Lung (tissue), 12 donors: ENCODE results near the gene LENEP. TPM values are rescaled to one million over a fixed set of nuclear protein-coding genes. Genes with fewer than 3 reads are reported as not detected.
A peak's percentile ranks its signal among the peaks of the same experiment; 100 is the strongest.

ENCODE experiments used
- ATAC-seq: fragments of 200-7000 bp; cut with Tn5 transposase; one replicate; pipeline ENCODE4 v1.9.1; 2020; ENCODE audit warnings: moderate number of reproducible peaks; ENCODE audit not compliant: insufficient read depth, low FRiP score
- DNase-seq, 3 donors: peaks; one replicate each; pipeline ENCODE4 v3.0.0-alpha.2; 2013 to 2017
- H3K27ac ChIP-seq, 2 donors: one replicate each; pipeline ENCODE4 v1.5.1; 2013; ENCODE audit warnings: mild to moderate bottlenecking in 2 of 2, moderate library complexity in 2 of 2, control low read depth in 1 of 2, inconsistent platforms in 1 of 2, low read depth in 1 of 2, low read length in 1 of 2
- H3K27me3 ChIP-seq, 3 donors: one replicate each; pipeline ENCODE4 v1.5.1; 2013; ENCODE audit warnings: low read length in 2 of 3; ENCODE audit not compliant: control insufficient read depth in 3 of 3, insufficient read depth in 3 of 3
- H3K36me3 ChIP-seq, 4 donors: one replicate each; pipeline ENCODE4 v1.5.1; 2013; ENCODE audit warnings: low read length in 4 of 4, mild to moderate bottlenecking in 1 of 4, moderate library complexity in 1 of 4; ENCODE audit not compliant: control insufficient read depth in 4 of 4, insufficient read depth in 4 of 4
- H3K4me1 ChIP-seq, 5 donors: one replicate each; pipeline ENCODE4 v1.5.1; 2013; ENCODE audit warnings: low read length in 5 of 5, mild to moderate bottlenecking in 2 of 5, moderate library complexity in 1 of 5; ENCODE audit not compliant: control insufficient read depth in 5 of 5, insufficient read depth in 5 of 5
- H3K4me3 ChIP-seq: one replicate; pipeline ENCODE4 v1.5.1; 2013; ENCODE audit warnings: mild to moderate bottlenecking, control low read depth, moderate library complexity
- H3K9ac ChIP-seq, 2 donors: one replicate each; pipeline ENCODE4 v1.5.1; 2013; ENCODE audit warnings: low read length in 2 of 2, control low read depth in 1 of 2; ENCODE audit not compliant: insufficient read depth in 1 of 2
- H3K9me3 ChIP-seq, 4 donors: one replicate each; pipeline ENCODE4 v1.5.1; 2013; ENCODE audit warnings: low read length in 3 of 4, mild to moderate bottlenecking in 1 of 4, moderate library complexity in 1 of 4; ENCODE audit not compliant: control insufficient read depth in 4 of 4, insufficient read depth in 3 of 4
- WGBS, 2 donors: extraction: QIAGEN DNeasy Blood & Tissue Kit; methylation state at CpG; one replicate each; pipeline ENCODE4 v1.1.7; 2013; 5-methylcytosine and 5-hydroxymethylcytosine counted together
- polyA plus RNA-seq, 2 donors: library from polyadenylated mRNA; stranded (reverse); fragments of 200-250 nt; gene quantifications; one replicate each; pipeline ENCODE4 v1.2.1, GENCODE V29; 2013
- total RNA-seq, 2 donors: library from RNA; depleted of rRNA in 1 of 2; stranded (reverse); fragments of >200 nt in 1 of 2; gene quantifications; one replicate each; pipeline ENCODE4 v1.2.1, GENCODE V29; 2014 to 2021
- TF ChIP-seq, protein P1 (sequence below): IDR thresholded peaks from 2 replicates; pipeline ENCODE4 v1.5.1; 2012; ENCODE audit warnings: mild to moderate bottlenecking; ENCODE audit errors: control extremely low read depth, extremely low read depth
- donor health status: control.
- donor health status: control.
- donor health status: Bipolar disorder and iron deficiency.
- donor health status: healthy.
- donor health status: DM: yes; HTN: yes; CAD: no.

LENEP gene
- total and polyA plus RNA-seq, 4 donors = 0.31 to 0.89 TPM; not detected in 2

DNA sequence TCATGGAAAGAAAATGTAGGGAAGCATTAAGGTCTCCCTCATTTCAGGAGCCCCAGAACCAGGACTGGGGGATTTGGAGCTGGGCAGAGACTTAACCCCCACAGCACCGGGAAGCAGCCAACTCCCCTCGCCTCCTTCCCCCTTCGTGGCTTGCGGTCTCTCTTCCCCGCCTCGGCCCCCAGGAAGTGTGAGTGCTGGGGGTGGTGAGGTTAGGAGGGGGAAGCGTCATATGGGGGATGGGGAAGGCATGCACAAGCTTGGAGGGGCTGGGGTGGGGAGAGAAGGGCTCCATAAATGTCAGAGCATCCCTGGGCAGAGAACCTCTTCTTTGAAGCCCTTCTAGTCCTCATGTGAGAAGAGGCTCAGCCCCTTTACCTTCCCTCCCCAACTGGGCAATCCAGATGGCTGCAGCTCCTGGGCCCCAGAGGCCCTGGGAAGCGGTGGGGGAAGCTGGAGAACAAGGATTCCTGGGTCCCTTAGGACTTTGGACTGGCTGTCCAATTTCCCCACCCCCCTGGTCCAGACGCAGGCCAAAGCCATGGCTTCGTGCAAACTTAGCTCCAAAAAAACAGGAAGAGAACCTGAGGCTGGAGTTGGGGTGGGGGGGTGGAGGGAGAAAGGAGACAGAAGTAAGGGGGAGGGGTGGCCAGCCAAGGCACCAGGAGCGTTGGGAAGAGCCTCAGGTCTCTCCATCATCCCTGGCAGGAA, 17.0 kb downstream of the LENEP start:
- H3K27me3 ChIP-seq = no peaks in the 10 kb centered on the region
- peak overlapping the region in 1 of 2 donors; percentile 37 for H3K27ac ChIP-seq
- 32 to 53% methylated on average over 5 to 11 of the region's 11 CpGs for WGBS, 2 donors
- TF ChIP-seq, protein P1, sequence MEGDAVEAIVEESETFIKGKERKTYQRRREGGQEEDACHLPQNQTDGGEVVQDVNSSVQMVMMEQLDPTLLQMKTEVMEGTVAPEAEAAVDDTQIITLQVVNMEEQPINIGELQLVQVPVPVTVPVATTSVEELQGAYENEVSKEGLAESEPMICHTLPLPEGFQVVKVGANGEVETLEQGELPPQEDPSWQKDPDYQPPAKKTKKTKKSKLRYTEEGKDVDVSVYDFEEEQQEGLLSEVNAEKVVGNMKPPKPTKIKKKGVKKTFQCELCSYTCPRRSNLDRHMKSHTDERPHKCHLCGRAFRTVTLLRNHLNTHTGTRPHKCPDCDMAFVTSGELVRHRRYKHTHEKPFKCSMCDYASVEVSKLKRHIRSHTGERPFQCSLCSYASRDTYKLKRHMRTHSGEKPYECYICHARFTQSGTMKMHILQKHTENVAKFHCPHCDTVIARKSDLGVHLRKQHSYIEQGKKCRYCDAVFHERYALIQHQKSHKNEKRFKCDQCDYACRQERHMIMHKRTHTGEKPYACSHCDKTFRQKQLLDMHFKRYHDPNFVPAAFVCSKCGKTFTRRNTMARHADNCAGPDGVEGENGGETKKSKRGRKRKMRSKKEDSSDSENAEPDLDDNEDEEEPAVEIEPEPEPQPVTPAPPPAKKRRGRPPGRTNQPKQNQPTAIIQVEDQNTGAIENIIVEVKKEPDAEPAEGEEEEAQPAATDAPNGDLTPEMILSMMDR = no peak
- peaks cover 2 to 48% (median 17%) of the 10 kb centered on the region in 5 donors for H3K4me1 ChIP-seq
- no peak for DNase-seq
- no peaks in the 10 kb centered on the region for H3K9me3 ChIP-seq
- H3K36me3 ChIP-seq = peaks cover 0 to 15% (median 0%) of the 10 kb centered on the region in 4 donors
- ATAC-seq = no peak
- no peak overlapping the region for H3K4me3 ChIP-seq
- H3K9ac ChIP-seq = no peak overlapping the region

DNA sequence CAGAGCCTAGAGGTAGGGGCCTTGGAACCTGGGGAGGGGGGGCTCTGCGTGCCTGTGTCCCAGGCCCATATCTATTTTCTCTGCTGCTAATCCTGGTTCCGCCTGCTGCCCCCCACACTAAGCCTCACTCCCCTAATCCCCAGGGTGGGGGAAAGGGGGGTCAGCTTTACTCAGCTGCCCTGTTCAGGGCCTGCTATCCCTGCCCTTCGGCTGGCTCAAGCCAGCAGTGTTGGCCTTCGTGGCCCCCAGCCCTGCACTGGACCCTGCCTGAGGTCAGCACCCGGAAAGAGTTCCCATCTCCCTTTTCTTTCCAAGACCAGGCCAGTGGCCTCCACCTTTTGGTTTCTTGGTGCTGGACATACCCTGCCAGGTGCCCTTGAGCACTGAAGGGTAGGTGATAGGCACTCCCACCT, 17.6 kb downstream of the LENEP start:
- no peak for ATAC-seq
- no peak overlapping the region for H3K4me3 ChIP-seq
- H3K27me3 ChIP-seq = no peaks in the 10 kb centered on the region
- H3K9me3 ChIP-seq = no peaks in the 10 kb centered on the region
- WGBS, 2 donors = 75 to 86% methylated on average over 5 of the region's 5 CpGs
- H3K9ac ChIP-seq = no peak overlapping the region
- peaks cover 2 to 45% (median 17%) of the 10 kb centered on the region in 5 donors for H3K4me1 ChIP-seq
- H3K36me3 ChIP-seq = peaks cover 0 to 21% (median 0%) of the 10 kb centered on the region in 4 donors
- DNase-seq = no peak
- H3K27ac ChIP-seq = peak overlapping the region in 1 of 2 donors; percentile 65
- TF ChIP-seq, protein P1 = no peak

DNA sequence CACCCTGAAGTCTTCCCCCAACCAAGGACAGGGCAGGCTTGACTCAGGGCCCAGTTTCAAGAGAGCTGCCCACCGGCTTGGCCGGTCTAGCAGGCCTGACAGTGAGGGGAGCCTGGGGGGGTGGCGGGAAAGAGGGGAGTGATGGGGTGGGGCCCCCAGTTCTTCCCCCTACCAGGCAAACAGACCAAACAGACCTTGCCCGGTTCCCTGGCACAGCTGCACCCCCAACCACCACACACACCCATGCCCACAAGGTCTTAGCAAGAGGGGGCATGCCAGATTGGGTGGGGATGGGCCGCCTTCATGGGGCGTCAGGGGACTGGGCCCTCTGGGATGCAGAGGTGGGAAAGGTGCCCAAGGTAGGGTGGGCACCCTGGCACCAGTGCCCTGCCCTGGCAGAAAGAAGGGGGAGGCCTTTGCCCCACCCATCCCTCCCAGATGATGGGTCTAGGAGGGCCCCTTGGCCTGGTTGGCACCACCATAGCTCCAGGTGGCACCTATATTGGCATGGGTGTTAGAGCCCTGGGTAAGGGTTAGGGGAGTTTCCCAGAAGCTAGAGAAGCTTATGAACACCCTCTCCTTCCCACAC, 18.1 kb downstream of the LENEP start:
- Histone ChIP-seq H3K9ac (peak overlapping the region in 1 of 2 donors; percentile 13), H3K9me3 (no peaks in the 10 kb centered on the region), H3K27me3 (no peaks in the 10 kb centered on the region), H3K4me3 (no peak overlapping the region), H3K36me3 (peaks cover 0 to 26% (median 0%) of the 10 kb centered on the region in 4 donors), H3K27ac (peak overlapping the region in 1 of 2 donors; percentile 65), H3K4me1 (peaks cover 2 to 40% (median 17%) of the 10 kb centered on the region in 5 donors)
- DNase-seq (peak in 2 of 3 donors; percentile 32 to 37), ATAC-seq (no peak)
- TF ChIP-seq, protein P1 = no peak
- WGBS, 2 donors = 78 to 83% methylated on average over 6 of the region's 6 CpGs
